Esophagus muscularis mucosa (tissue), 4 donors: Measurements from ENCODE around the gene SPSB3. TPM values are rescaled to one million over a fixed set of nuclear protein-coding genes. Genes with fewer than 3 reads are reported as not detected.
A peak's percentile ranks its signal among the peaks of the same experiment; 100 is the strongest.

Source experiments
- DNase-seq: peaks from one replicate; pipeline ENCODE4 v3.0.0-alpha.2; 2017; ENCODE audit errors: extremely low spot score
- H3K27ac ChIP-seq, 4 donors: fragments of 200-600 bp; sonication (generic); replicated peaks in 1 of 4; 1 replicate in 3 of 4; 2 replicates in 1 of 4; pipeline ENCODE4 v1.5.1; 2016 to 2019; ENCODE audit warnings: mild to moderate bottlenecking in 1 of 4
- H3K27me3 ChIP-seq, 4 donors: fragments of 200-600 bp; sonication (generic); one replicate each; pipeline versions ENCODE4 v1.5.1 to v1.6.0; 2016 to 2019
- H3K36me3 ChIP-seq, 4 donors: fragments of 200-600 bp; sonication (generic); one replicate each; pipeline ENCODE4 v1.5.1; 2016 to 2019
- H3K4me1 ChIP-seq, 4 donors: fragments of 200-600 bp; sonication (generic); one replicate each; pipeline ENCODE4 v1.5.1; 2016 to 2019
- H3K4me3 ChIP-seq, 4 donors: fragments of 200-600 bp; sonication (generic); 1 replicate in 2 of 4; 2 replicates in 2 of 4; pipeline ENCODE4 v1.5.1; 2016 to 2019; ENCODE audit warnings: mild to moderate bottlenecking in 4 of 4, moderate library complexity in 1 of 4
- H3K9me3 ChIP-seq, 4 donors: fragments of 200-600 bp; sonication (generic); 1 replicate in 3 of 4; 2 replicates in 1 of 4; pipeline ENCODE4 v1.5.1; 2016 to 2019
- EP300 ChIP-seq: sonication (generic); formaldehyde crosslinking; IDR thresholded peaks from one replicate; pipeline ENCODE4 v1.6.1; 2017; ENCODE audit warnings: antibody characterized with exemption
- POLR2A ChIP-seq: fragments of 450-650 bp; IDR thresholded peaks from one replicate; pipeline ENCODE4 v1.6.1; 2017; ENCODE audit warnings: antibody characterized with exemption, moderate library complexity, mild to moderate bottlenecking, low read depth
- POLR2AphosphoS5 ChIP-seq, 2 donors: sonication (generic); formaldehyde crosslinking; IDR thresholded peaks; one replicate each; pipeline ENCODE4 v1.6.1; 2017; ENCODE audit warnings: antibody characterized with exemption in 2 of 2
- WGBS: methylation state at CpG from one replicate; pipeline ENCODE4 v1.1.5; 2018; 5-methylcytosine and 5-hydroxymethylcytosine counted together
- intact Hi-C: fragments of 100-400 bp; cut with DNase I; formaldehyde crosslinking; loops from one replicate; pipeline ENCODE4 v1.15.1; 2023
- total RNA-seq, 4 donors: library from RNA; depleted of rRNA; stranded (reverse); fragments of >200 nt; gene quantifications; one replicate each; pipeline versions ENCODE4 v1.1.0 to v1.2.1, GENCODE V29; 2016
- TF ChIP-seq, protein P1 (sequence below), 3 experiments: fragments of 200-600 bp in 2 of 3; fragments of 450-650 bp in 1 of 3; sonication (generic) in 2 of 3; IDR thresholded peaks; one replicate each; pipeline ENCODE4 v1.5.1; 2017 to 2019; ENCODE audit warnings: antibody characterized with exemption in 3 of 3, mild to moderate bottlenecking in 2 of 3, moderate library complexity in 1 of 3

Gene SPSB3
- total RNA-seq, 4 donors from 2014 or later = 69.1 to 101 (median 78.6) TPM

DNA sequence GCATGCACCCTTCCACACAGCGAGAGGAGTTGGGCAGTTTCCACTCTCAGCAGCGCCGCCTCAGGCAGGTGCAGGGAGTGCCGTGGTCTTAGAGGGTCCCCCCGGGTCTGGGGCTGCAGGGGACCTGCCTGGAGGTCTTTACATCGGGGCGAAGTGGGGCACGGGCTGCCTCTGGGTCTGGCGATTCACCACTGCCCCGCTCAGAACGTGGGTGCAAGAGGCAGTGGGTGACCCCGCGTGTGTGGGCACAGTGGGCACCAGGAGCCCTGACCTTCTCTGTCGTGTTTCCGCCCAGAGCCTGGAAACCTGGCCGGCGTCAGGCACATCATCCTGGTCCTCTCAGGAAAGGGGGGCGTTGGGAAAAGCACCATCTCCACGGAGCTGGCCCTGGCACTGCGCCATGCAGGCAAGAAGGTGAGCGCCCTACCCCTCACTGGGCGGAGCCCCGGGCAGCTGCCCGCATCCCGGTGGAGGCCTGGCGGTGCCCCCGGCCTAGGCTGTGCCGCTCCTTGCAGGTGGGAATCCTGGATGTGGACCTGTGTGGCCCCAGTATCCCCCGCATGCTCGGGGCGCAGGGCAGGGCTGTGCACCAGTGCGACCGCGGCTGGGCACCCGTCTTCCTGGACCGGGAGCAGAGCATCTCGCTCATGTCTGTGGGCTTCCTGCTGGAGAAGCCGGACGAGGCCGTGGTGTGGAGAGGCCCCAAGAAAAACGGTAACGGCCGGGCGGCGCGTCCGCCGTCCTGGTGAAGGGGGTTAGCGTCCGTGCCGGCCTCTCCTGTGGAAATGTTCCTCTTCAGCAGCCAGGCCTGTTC is 4.1 kb upstream of the SPSB3 start:
- Histone ChIP-seq H3K36me3 (peaks cover 15 to 66% (median 63%) of the 10 kb centered on the region in 4 donors), H3K27me3 (no peaks in the 10 kb centered on the region), H3K9me3 (no peaks in the 10 kb centered on the region), H3K4me3 (no peak overlapping the region), H3K4me1 (peaks cover 15 to 49% (median 31%) of the 10 kb centered on the region in 4 donors), H3K27ac (no peak overlapping the region)
- TF ChIP-seq, protein P1, sequence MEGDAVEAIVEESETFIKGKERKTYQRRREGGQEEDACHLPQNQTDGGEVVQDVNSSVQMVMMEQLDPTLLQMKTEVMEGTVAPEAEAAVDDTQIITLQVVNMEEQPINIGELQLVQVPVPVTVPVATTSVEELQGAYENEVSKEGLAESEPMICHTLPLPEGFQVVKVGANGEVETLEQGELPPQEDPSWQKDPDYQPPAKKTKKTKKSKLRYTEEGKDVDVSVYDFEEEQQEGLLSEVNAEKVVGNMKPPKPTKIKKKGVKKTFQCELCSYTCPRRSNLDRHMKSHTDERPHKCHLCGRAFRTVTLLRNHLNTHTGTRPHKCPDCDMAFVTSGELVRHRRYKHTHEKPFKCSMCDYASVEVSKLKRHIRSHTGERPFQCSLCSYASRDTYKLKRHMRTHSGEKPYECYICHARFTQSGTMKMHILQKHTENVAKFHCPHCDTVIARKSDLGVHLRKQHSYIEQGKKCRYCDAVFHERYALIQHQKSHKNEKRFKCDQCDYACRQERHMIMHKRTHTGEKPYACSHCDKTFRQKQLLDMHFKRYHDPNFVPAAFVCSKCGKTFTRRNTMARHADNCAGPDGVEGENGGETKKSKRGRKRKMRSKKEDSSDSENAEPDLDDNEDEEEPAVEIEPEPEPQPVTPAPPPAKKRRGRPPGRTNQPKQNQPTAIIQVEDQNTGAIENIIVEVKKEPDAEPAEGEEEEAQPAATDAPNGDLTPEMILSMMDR (IDR thresholded peaks at IDR 0.05) = no peak
- TF ChIP-seq POLR2AphosphoS5 (IDR thresholded peaks at IDR 0.05) = no peak
- no peak for TF ChIP-seq EP300
- TF ChIP-seq POLR2A = no peak
- DNase-seq = no peak
- intact Hi-C loops = loop anchor here (5.0 kb wide), 1 partner anchor 36 kb away; no protein-coding TSS in a partner anchor
- 87% methylated on average over 29 of the region's 51 CpGs for WGBS

DNA sequence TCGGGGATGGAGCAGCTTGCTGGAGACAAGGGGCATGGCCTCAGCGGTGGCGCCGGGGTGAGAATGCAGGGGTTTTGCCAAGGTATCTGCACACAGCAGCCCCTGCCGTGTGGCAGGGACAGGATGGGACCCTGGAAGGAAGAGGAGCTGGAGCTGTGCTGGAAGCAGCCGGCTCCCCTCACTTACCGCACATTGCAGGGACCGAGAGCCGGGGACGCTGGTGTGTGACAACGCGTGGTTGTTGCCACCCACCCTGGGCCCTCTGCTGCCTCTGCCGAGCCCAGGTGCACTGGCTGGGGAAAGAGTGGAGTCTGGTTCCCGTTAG is 3.4 kb upstream of the SPSB3 start:
- peaks cover 15 to 63% (median 62%) of the 10 kb centered on the region in 4 donors for H3K36me3 ChIP-seq
- H3K27ac ChIP-seq = no peak overlapping the region
- peaks cover 21 to 56% (median 37%) of the 10 kb centered on the region in 4 donors for H3K4me1 ChIP-seq

DNA sequence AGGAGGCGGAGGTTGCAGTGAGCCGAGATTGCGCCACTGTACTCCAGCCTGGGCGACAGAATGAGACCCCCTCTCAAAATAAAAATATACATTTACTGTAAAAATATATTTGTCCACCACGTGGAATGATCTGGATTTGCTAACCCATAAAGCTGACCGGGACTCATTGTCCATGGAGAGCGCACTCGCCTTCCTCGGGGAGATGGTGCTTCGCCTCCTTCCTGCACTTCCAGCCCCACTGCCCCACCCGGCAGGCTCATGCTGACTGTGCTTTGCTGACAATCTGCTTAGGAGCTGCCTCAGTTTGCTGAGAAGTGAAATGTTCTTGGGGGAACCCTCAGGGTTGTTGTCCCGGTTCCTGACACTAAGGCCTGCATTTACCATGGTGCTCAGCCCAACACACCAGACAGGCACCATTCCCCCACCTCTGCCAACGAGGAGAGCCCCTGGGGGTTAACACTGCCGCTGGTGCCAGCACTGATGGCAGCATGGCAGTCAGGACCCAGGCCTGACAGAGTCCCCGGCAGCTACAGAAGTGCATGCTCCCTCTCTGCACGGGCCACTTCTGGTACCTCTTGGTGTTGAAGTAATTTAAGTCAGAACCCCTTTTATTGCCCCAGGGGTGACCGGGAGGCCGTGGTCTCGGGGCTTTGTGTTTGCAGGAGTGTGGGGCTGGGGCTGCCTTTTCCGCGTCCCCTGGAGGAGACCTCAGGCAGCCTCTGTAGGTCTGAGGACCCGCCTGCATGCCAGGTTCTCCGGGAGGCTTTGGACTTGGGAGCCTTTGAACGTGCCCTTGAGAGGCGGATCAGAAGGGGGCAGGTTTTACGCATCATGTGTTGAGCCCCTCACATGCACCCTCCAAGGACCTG is 2.8 kb upstream of the SPSB3 start:
- Histone ChIP-seq H3K4me3 (no peak overlapping the region), H3K27me3 (no peaks in the 10 kb centered on the region), H3K36me3 (peaks cover 15 to 64% (median 62%) of the 10 kb centered on the region in 4 donors), H3K4me1 (peaks cover 26 to 62% (median 43%) of the 10 kb centered on the region in 4 donors), H3K9me3 (no peaks in the 10 kb centered on the region), H3K27ac (no peak overlapping the region)
- TF ChIP-seq, protein P1 (IDR thresholded peaks at IDR 0.05) = no peak
- no peak for TF ChIP-seq POLR2AphosphoS5 (IDR thresholded peaks at IDR 0.05)
- TF ChIP-seq EP300 = no peak
- no peak for TF ChIP-seq POLR2A
- 89% methylated on average over 14 of the region's 26 CpGs for WGBS
- no peak for DNase-seq
- intact Hi-C loops = loop anchor here (5.0 kb wide), 1 partner anchor 37 kb away; no protein-coding TSS in a partner anchor

More for the DNA sequence above, 3.4 kb upstream of the SPSB3 start:
- intact Hi-C loops = loop anchor here (5.0 kb wide), 1 partner anchor 36 kb away; no protein-coding TSS in a partner anchor
- Histone ChIP-seq H3K27me3 (no peaks in the 10 kb centered on the region), H3K9me3 (no peaks in the 10 kb centered on the region), H3K4me3 (no peak overlapping the region)
- WGBS = 84% methylated on average over 13 of the region's 14 CpGs
- DNase-seq = no peak
- no peak for TF ChIP-seq POLR2A
- no peak for TF ChIP-seq EP300
- TF ChIP-seq POLR2AphosphoS5 (IDR thresholded peaks at IDR 0.05) = no peak
- TF ChIP-seq, protein P1 (IDR thresholded peaks at IDR 0.05) = no peak

DNA sequence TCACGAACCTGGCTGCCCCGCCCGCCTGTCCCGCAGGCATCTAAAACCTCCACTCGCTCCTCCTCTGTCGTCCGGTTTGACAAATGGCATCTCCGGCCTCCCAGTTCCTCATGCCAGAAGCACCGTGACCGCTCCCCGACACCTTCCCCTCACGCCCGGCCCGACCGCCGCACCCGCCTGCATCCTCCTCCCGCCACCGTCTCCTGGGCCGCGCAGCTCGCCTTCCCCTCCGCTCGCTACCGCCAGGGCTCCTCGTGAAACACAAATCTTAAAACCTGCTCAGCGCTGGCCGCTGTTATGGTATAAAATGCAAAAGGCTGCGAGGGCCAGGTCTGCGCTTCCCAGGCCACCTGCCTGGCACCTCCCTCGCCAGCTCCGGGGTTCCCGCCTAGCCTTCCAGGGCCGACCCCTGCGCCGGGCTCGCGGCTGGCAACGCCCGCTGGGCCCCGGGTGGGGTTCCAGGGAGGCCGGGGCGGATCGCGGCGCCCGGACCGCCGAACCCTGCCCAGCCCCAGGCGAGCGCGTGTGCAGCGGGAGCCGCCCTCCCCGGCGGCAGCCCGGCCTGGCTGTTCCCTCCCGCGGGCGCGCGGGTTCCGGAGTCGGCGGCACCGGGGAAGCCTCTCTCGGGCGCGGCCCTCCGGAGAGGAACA is 488 bp downstream of the SPSB3 start:
- H3K4me1 ChIP-seq = peaks cover 30 to 72% (median 55%) of the 10 kb centered on the region in 4 donors
- peaks cover 15 to 63% (median 61%) of the 10 kb centered on the region in 4 donors for H3K36me3 ChIP-seq
- H3K9me3 ChIP-seq = no peaks in the 10 kb centered on the region
- H3K27me3 ChIP-seq = no peaks in the 10 kb centered on the region
- DNase-seq = no peak
- intact Hi-C loops = loop anchor here (1.0 kb wide), 1 partner anchor 9 kb away; the partner anchor contains the start of gene MRPS34
- WGBS = 2% methylated on average over 20 of the region's 70 CpGs
- peak overlapping the region; percentile 87 to 99 (median 90) for H3K27ac ChIP-seq
- peak overlapping the region; percentile 92 to 99 (median 96) for H3K4me3 ChIP-seq
- TF ChIP-seq, protein P1 (IDR thresholded peaks at IDR 0.05) = peak in 1 of 3 experiments; percentile 25
- no peak for TF ChIP-seq POLR2A
- TF ChIP-seq POLR2AphosphoS5 (IDR thresholded peaks at IDR 0.05) = no peak
- TF ChIP-seq EP300 = no peak
